ENCODE results near the gene DNAH11. TPM values are rescaled to one million over a fixed set of nuclear protein-coding genes. Genes with fewer than 3 reads are reported as not detected.

DNAH11 gene
- total RNA-seq, 1 donor from 2014 or later = 0.13 TPM

DNA sequence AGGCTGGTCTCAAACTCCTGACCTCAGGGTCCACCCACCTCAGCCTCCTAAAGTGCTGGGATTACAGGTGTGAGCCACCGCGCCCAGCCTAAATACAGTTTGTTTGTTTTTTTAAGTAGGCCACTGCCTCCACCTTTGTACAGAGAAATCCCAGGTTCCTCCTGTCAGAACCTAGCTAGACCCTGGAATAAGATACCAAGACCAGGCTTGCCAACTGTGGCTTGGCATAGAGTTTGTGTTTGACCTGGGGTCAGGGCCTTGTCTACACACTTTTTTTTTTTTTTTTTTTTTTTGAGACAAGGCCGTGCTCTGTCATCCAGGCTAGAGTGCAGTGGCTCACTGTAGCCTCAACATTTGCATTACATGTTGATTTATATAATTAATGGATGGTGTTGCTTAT is 34.3 kb upstream of the DNAH11 start:
- Histone ChIP-seq H3K27ac (no peak overlapping the region), H3K9me3 (ENCODE audit: low read depth) (no peaks in the 10 kb centered on the region), H3K4me3 (no peak overlapping the region), H2AFZ (replicated peaks) (no peak overlapping the region), H3K4me2 (no peak overlapping the region), H3K4me1 (no peaks in the 10 kb centered on the region), H4K20me1 (ENCODE audit: low read depth) (no peaks in the 10 kb centered on the region), H3K27me3 (no peaks in the 10 kb centered on the region), H3K9ac (no peak overlapping the region), H3K79me2 (ENCODE audit: low read depth) (no peaks in the 10 kb centered on the region), H3K36me3 (peaks cover 14% of the 10 kb centered on the region), H3F3A (ENCODE audit: low read depth) (no peaks in the 10 kb centered on the region)
- peaks cover 3% of the 10 kb centered on the region for H3K27me3 Mint-ChIP-seq (ENCODE audit: insufficient read depth, low read depth)
- peaks cover 37% of the 10 kb centered on the region for H3K9me3 Mint-ChIP-seq
- TF ChIP-seq, protein P1, sequence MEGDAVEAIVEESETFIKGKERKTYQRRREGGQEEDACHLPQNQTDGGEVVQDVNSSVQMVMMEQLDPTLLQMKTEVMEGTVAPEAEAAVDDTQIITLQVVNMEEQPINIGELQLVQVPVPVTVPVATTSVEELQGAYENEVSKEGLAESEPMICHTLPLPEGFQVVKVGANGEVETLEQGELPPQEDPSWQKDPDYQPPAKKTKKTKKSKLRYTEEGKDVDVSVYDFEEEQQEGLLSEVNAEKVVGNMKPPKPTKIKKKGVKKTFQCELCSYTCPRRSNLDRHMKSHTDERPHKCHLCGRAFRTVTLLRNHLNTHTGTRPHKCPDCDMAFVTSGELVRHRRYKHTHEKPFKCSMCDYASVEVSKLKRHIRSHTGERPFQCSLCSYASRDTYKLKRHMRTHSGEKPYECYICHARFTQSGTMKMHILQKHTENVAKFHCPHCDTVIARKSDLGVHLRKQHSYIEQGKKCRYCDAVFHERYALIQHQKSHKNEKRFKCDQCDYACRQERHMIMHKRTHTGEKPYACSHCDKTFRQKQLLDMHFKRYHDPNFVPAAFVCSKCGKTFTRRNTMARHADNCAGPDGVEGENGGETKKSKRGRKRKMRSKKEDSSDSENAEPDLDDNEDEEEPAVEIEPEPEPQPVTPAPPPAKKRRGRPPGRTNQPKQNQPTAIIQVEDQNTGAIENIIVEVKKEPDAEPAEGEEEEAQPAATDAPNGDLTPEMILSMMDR (IDR thresholded peaks at IDR 0.05) = no peak
- TF ChIP-seq EZH2phosphoT487 (IDR thresholded peaks at IDR 0.05) (no peak), EZH2 (IDR thresholded peaks at IDR 0.05) (no peak)
- DNase-seq (ENCODE audit: low spot score) = no peak
- peaks cover 70% of the 10 kb centered on the region for H3K36me3 Mint-ChIP-seq
- H3K4me1 Mint-ChIP-seq = no peaks in the 10 kb centered on the region
- no peak overlapping the region for H3K4me3 Mint-ChIP-seq
- no peak overlapping the region for H3K27ac Mint-ChIP-seq

DNA sequence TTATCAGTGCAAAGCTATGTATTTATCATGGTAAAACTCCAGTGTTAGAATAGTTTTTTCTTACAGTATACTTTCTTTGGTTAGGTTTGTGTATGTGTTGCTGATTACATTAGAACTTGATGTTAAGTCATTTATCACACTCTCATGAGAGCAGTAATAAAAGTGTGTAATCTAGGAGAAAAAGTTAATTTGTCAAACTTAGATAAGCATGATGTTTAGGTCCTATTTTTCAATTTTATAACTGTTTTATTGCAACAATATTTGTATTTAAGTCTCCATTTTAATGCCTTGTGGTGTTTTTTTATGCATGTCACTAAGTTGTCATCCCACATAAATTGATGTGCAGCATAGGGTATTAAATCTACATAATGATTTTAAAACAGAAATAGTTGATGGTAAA is 28.8 kb upstream of the DNAH11 start:
- Histone ChIP-seq H3K27me3 (no peaks in the 10 kb centered on the region), H3K27ac (no peak overlapping the region), H3K4me1 (no peaks in the 10 kb centered on the region), H2AFZ (replicated peaks) (no peak overlapping the region), H3K36me3 (peaks cover 13% of the 10 kb centered on the region), H3K4me2 (no peak overlapping the region), H3K9me3 (ENCODE audit: low read depth) (no peaks in the 10 kb centered on the region), H3F3A (ENCODE audit: low read depth) (peaks cover 3% of the 10 kb centered on the region), H4K20me1 (ENCODE audit: low read depth) (no peaks in the 10 kb centered on the region), H3K4me3 (no peak overlapping the region), H3K79me2 (ENCODE audit: low read depth) (no peaks in the 10 kb centered on the region), H3K9ac (no peak overlapping the region)
- no peaks in the 10 kb centered on the region for H3K4me1 Mint-ChIP-seq
- DNase-seq (ENCODE audit: low spot score) = no peak
- H3K4me3 Mint-ChIP-seq = no peak overlapping the region
- peaks cover 26% of the 10 kb centered on the region for H3K36me3 Mint-ChIP-seq
- peaks cover 2% of the 10 kb centered on the region for H3K27me3 Mint-ChIP-seq (ENCODE audit: insufficient read depth, low read depth)
- H3K9me3 Mint-ChIP-seq = peaks cover 7% of the 10 kb centered on the region
- H3K27ac Mint-ChIP-seq = no peak overlapping the region
- TF ChIP-seq, protein P1 (IDR thresholded peaks at IDR 0.05) = no peak
- TF ChIP-seq EZH2 (IDR thresholded peaks at IDR 0.05) (no peak), EZH2phosphoT487 (IDR thresholded peaks at IDR 0.05) (no peak)

DNA sequence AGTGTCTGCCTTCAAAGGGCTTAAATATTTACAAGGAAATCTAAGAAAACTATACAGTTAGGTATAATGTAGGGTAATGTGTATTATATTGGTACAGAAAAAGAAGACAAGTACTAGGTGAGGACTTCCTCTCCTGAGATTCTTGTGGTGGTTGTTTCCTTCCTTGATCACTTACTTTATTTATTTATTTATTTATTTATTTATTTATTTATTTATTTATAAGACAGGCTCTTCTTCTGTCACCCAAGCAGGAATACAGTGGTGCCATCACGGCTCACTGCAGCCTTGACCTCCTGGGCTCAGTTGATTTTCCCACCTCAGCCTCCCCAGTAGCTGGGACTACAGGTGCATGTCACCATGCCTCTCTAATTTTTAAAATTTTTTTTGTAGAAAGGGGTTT is 18.2 kb upstream of the DNAH11 start:
- peaks cover 16% of the 10 kb centered on the region for H3K9me3 Mint-ChIP-seq
- no peak overlapping the region for H3K27ac Mint-ChIP-seq
- no peak overlapping the region for H3K27ac ChIP-seq

More for the DNA sequence above, 18.2 kb upstream of the DNAH11 start:
- Mint-ChIP-seq H3K4me3 (no peak overlapping the region), H3K36me3 (no peaks in the 10 kb centered on the region), H3K27me3 (ENCODE audit: insufficient read depth, low read depth) (no peaks in the 10 kb centered on the region), H3K4me1 (no peaks in the 10 kb centered on the region)
- Histone ChIP-seq H3K4me2 (no peak overlapping the region), H4K20me1 (ENCODE audit: low read depth) (no peaks in the 10 kb centered on the region), H3K9ac (no peak overlapping the region), H2AFZ (replicated peaks) (no peak overlapping the region), H3K9me3 (ENCODE audit: low read depth) (no peaks in the 10 kb centered on the region), H3K4me3 (no peak overlapping the region), H3K36me3 (no peaks in the 10 kb centered on the region), H3F3A (ENCODE audit: low read depth) (no peaks in the 10 kb centered on the region), H3K4me1 (no peaks in the 10 kb centered on the region), H3K79me2 (ENCODE audit: low read depth) (no peaks in the 10 kb centered on the region), H3K27me3 (no peaks in the 10 kb centered on the region)
- DNase-seq (ENCODE audit: low spot score) = no peak
- TF ChIP-seq EZH2phosphoT487 (IDR thresholded peaks at IDR 0.05) (no peak), EZH2 (IDR thresholded peaks at IDR 0.05) (no peak)
- TF ChIP-seq, protein P1 (IDR thresholded peaks at IDR 0.05) = no peak

Measured in neural progenitor cell (in vitro differentiated cells).